Spleen (tissue), 7 donors: Measurements from ENCODE around the gene OGDHL.

Experiments
- CTCF ChIP-seq, 11 experiments: fragments of 200-600 bp in 7 of 11; fragments of 450-650 bp in 4 of 11; sonication (generic) in 4 of 11; IDR thresholded peaks in 8 of 11; conservative IDR thresholded peaks in 3 of 11; 1 replicate in 7 of 11; 2 replicates in 4 of 11; pipeline versions ENCODE4 v1.4.0 to v1.8.0; 2016 to 2021; ENCODE audit warnings: antibody characterized with exemption in 11 of 11, inconsistent platforms in 4 of 11, mild to moderate bottlenecking in 1 of 11
- POLR2A ChIP-seq, 3 donors: fragments of 450-650 bp; IDR thresholded peaks; one replicate each; pipeline ENCODE4 v1.5.1; 2017; ENCODE audit warnings: antibody characterized with exemption in 3 of 3, mild to moderate bottlenecking in 1 of 3
- POLR2AphosphoS5 ChIP-seq, 3 donors: sonication (generic); formaldehyde crosslinking; IDR thresholded peaks; one replicate each; pipeline ENCODE4 v1.5.1; 2017; ENCODE audit warnings: antibody characterized with exemption in 3 of 3
- donor health status: DM: no; HTN: no; CAD: no; lungs with moderate emphysema.
- donor health status: DM: no; HTN: no; CAD: no.
- donor health status: DM: no; HTN: no; CAD: no.

- TF ChIP-seq CTCF (IDR thresholded peaks at IDR 0.05 in 8 of 11, conservative IDR thresholded peaks at IDR 0.05 in 3 of 11) = no peak
- TF ChIP-seq POLR2A (IDR thresholded peaks at IDR 0.05) = no peak
- TF ChIP-seq POLR2AphosphoS5 (IDR thresholded peaks at IDR 0.05) = no peak
These were observed 61.1 kb downstream of the OGDHL start for GRCh38 chr10:49700997-49701396.
